ENCODE measurements around the gene FLACC1. TPM values are rescaled to one million over a fixed set of nuclear protein-coding genes. Genes with fewer than 3 reads are reported as not detected.

Gene FLACC1
- total and polyA plus RNA-seq, 2 experiments from 2014 or later = 0.10 to 0.27 TPM

- peaks cover 24% of the 10 kb centered on the region for H3K36me3 Mint-ChIP-seq (ENCODE audit: low read depth)
- H3K4me2 ChIP-seq = no peak overlapping the region
- H3K36me3 ChIP-seq (ENCODE audit: insufficient read depth) = no peaks in the 10 kb centered on the region
Measured at GRCh38 chr2:201378496-201379397, 21.6 kb upstream of the FLACC1 start.

More at GRCh38 chr2:201378496-201379397, 21.6 kb upstream of the FLACC1 start:
- Histone ChIP-seq H2AFZ (no peak overlapping the region), H3K4me1 (ENCODE audit: insufficient read depth) (peaks cover 5% of the 10 kb centered on the region; the same call in 1 of the 2 replicates), H3F3A (replicated peaks; ENCODE audit: low read depth) (no peaks in the 10 kb centered on the region), H3K9me2 (ENCODE audit: insufficient read depth) (no peaks in the 10 kb centered on the region), H3K4me3 (no peak overlapping the region), H4K20me1 (replicated peaks; ENCODE audit: insufficient read depth) (no peaks in the 10 kb centered on the region), H3K79me2 (replicated peaks; ENCODE audit: insufficient read depth) (no peaks in the 10 kb centered on the region), H3K27ac (ENCODE audit: low read depth) (peak overlapping the region; percentile 4; the same call in 1 of the 2 replicates), H3K27me3 (ENCODE audit: insufficient read depth) (no peaks in the 10 kb centered on the region)
- Mint-ChIP-seq H3K4me1 (peaks cover 13% of the 10 kb centered on the region), H3K4me3 (no peak overlapping the region), H3K27me3 (ENCODE audit: insufficient read depth, low read depth, poor library complexity) (peaks cover 2% of the 10 kb centered on the region), H3K9me3 (peaks cover 3% of the 10 kb centered on the region; the same call in 2 of the 3 replicates), H3K27ac (peak overlapping the region; percentile 79)
- no peak for TF ChIP-seq ETS1 (IDR thresholded peaks at IDR 0.05)
- TF ChIP-seq EZH2phosphoT487 (IDR thresholded peaks at IDR 0.05; ENCODE audit: unreplicated experiment) = no peak
- TF ChIP-seq JUNB (IDR thresholded peaks at IDR 0.05; ENCODE audit: unreplicated experiment) = no peak
- no peak for TF ChIP-seq EZH2 (IDR thresholded peaks at IDR 0.05; ENCODE audit: low read depth, unreplicated experiment)
- no peak for TF ChIP-seq ZNF114 (CRISPR knock-in tag; IDR thresholded peaks at IDR 0.05)
- no peak for TF ChIP-seq REST (IDR thresholded peaks at IDR 0.05; ENCODE audit: unreplicated experiment)
- TF ChIP-seq, protein P1, sequence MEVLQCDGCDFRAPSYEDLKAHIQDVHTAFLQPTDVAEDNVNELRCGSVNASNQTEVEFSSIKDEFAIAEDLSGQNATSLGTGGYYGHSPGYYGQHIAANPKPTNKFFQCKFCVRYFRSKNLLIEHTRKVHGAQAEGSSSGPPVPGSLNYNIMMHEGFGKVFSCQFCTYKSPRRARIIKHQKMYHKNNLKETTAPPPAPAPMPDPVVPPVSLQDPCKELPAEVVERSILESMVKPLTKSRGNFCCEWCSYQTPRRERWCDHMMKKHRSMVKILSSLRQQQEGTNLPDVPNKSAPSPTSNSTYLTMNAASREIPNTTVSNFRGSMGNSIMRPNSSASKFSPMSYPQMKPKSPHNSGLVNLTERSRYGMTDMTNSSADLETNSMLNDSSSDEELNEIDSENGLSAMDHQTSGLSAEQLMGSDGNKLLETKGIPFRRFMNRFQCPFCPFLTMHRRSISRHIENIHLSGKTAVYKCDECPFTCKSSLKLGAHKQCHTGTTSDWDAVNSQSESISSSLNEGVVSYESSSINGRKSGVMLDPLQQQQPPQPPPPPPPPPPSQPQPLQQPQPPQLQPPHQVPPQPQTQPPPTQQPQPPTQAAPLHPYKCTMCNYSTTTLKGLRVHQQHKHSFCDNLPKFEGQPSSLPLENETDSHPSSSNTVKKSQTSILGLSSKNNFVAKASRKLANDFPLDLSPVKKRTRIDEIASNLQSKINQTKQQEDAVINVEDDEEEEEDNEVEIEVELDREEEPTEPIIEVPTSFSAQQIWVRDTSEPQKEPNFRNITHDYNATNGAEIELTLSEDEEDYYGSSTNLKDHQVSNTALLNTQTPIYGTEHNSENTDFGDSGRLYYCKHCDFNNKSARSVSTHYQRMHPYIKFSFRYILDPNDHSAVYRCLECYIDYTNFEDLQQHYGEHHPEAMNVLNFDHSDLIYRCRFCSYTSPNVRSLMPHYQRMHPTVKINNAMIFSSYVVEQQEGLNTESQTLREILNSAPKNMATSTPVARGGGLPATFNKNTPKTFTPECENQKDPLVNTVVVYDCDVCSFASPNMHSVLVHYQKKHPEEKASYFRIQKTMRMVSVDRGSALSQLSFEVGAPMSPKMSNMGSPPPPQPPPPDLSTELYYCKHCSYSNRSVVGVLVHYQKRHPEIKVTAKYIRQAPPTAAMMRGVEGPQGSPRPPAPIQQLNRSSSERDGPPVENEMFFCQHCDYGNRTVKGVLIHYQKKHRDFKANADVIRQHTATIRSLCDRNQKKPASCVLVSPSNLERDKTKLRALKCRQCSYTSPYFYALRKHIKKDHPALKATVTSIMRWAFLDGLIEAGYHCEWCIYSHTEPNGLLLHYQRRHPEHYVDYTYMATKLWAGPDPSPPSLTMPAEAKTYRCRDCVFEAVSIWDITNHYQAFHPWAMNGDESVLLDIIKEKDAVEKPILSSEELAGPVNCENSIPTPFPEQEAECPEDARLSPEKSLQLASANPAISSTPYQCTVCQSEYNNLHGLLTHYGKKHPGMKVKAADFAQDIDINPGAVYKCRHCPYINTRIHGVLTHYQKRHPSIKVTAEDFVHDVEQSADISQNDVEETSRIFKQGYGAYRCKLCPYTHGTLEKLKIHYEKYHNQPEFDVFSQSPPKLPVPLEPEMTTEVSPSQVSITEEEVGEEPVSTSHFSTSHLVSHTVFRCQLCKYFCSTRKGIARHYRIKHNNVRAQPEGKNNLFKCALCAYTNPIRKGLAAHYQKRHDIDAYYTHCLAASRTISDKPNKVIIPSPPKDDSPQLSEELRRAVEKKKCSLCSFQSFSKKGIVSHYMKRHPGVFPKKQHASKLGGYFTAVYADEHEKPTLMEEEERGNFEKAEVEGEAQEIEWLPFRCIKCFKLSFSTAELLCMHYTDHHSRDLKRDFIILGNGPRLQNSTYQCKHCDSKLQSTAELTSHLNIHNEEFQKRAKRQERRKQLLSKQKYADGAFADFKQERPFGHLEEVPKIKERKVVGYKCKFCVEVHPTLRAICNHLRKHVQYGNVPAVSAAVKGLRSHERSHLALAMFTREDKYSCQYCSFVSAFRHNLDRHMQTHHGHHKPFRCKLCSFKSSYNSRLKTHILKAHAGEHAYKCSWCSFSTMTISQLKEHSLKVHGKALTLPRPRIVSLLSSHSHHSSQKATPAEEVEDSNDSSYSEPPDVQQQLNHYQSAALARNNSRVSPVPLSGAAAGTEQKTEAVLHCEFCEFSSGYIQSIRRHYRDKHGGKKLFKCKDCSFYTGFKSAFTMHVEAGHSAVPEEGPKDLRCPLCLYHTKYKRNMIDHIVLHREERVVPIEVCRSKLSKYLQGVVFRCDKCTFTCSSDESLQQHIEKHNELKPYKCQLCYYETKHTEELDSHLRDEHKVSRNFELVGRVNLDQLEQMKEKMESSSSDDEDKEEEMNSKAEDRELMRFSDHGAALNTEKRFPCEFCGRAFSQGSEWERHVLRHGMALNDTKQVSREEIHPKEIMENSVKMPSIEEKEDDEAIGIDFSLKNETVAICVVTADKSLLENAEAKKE (CRISPR knock-in tag; IDR thresholded peaks at IDR 0.05) = no peak
- no peak for TF ChIP-seq STAT1 (IDR thresholded peaks at IDR 0.05; ENCODE audit: unreplicated experiment)
- TF ChIP-seq POLR2AphosphoS5 (IDR thresholded peaks at IDR 0.05; ENCODE audit: low read depth) = no peak
- TF ChIP-seq ZNF331 (CRISPR knock-in tag; IDR thresholded peaks at IDR 0.05; ENCODE audit: low read depth) = no peak
- TF ChIP-seq CTCF (conservative IDR thresholded peaks at IDR 0.05; ENCODE audit: low read depth in 2 of 2) = no peak
- no peak for TF ChIP-seq CREB1 (CRISPR knock-in tag; IDR thresholded peaks at IDR 0.05; ENCODE audit: low read depth)
- DNase-seq (ENCODE audit: low spot score) (peak; percentile 21), ATAC-seq (peak; percentile 88)
